Lower leg skin (tissue), 4 donors: ENCODE results near the gene SFXN2. TPM values are rescaled to one million over a fixed set of nuclear protein-coding genes. Genes with fewer than 3 reads are reported as not detected.
"Not testable (repeated sequence)": the region's sequence is repeated elsewhere in the genome, so short reads cannot be mapped to it uniquely, and the experiment has no call there.

Experiments used
- DNase-seq, 2 donors: peaks; one replicate each; pipeline ENCODE4 v3.0.0-alpha.2; 2019; ENCODE audit warnings: low spot score in 2 of 2
- H3K4me3 ChIP-seq: fragments of 200-600 bp; sonication (generic); 2 replicates; pipeline ENCODE4 v1.5.1; 2017; ENCODE audit warnings: mild to moderate bottlenecking, low read depth; ENCODE audit not compliant: poor library complexity, severe bottlenecking
- CTCF ChIP-seq, 3 donors: fragments of 450-650 bp; IDR thresholded peaks; one replicate each; pipeline ENCODE4 v1.5.1; 2016; ENCODE audit warnings: antibody characterized with exemption in 3 of 3, mild to moderate bottlenecking in 3 of 3, moderate library complexity in 2 of 3
- POLR2A ChIP-seq, 2 donors: fragments of 450-650 bp; IDR thresholded peaks; one replicate each; pipeline ENCODE4 v1.6.1; 2016 to 2017; ENCODE audit warnings: antibody characterized with exemption in 2 of 2, mild to moderate bottlenecking in 1 of 2, moderate library complexity in 1 of 2
- WGBS, 2 donors: methylation state at CpG; one replicate each; pipeline ENCODE4 v1.1.5; 2018; 5-methylcytosine and 5-hydroxymethylcytosine counted together
- intact Hi-C: fragments of 100-400 bp; cut with DNase I; formaldehyde crosslinking; loops from one replicate; pipeline ENCODE4 v1.15.0; 2023; ENCODE audit warnings: low total_unique reads
- total RNA-seq, 4 donors: library from RNA; depleted of rRNA; stranded (reverse); fragments of >200 nt; gene quantifications; one replicate each; pipeline ENCODE4 v1.1.0, GENCODE V29; 2016

The SFXN2 gene
- total RNA-seq, 4 donors from 2014 or later, result 0.46 to 4.7 (median 1.1) TPM

GRCh38 chr10:102752934-102753664 is 38.7 kb downstream of the SFXN2 start:
- peak in 1 of 2 donors; percentile 52 for DNase-seq

GRCh38 chr10:102753718-102754117 is 39.3 kb downstream of the SFXN2 start:
- WGBS, 2 donors, result 54 to 67% methylated on average over 1 of the region's 1 CpG
- H3K4me3 ChIP-seq, result no peak overlapping the region
- TF ChIP-seq POLR2A (IDR thresholded peaks at IDR 0.05), result no peak
- TF ChIP-seq CTCF (IDR thresholded peaks at IDR 0.05), result no peak
- intact Hi-C loops, result loop anchor here (10.0 kb wide), 1 partner anchor 61 kb away; no protein-coding TSS in a partner anchor
- DNase-seq, result no peak

More at GRCh38 chr10:102752934-102753664, 38.7 kb downstream of the SFXN2 start:
- H3K4me3 ChIP-seq, result no peak overlapping the region
- intact Hi-C loops, result loop anchor here (10.0 kb wide), 1 partner anchor 62 kb away; no protein-coding TSS in a partner anchor
- 69 to 70% methylated on average over 4 of the region's 4 CpGs for WGBS, 2 donors
- TF ChIP-seq POLR2A (IDR thresholded peaks at IDR 0.05), result no peak
- TF ChIP-seq CTCF (IDR thresholded peaks at IDR 0.05), result no peak

DNA sequence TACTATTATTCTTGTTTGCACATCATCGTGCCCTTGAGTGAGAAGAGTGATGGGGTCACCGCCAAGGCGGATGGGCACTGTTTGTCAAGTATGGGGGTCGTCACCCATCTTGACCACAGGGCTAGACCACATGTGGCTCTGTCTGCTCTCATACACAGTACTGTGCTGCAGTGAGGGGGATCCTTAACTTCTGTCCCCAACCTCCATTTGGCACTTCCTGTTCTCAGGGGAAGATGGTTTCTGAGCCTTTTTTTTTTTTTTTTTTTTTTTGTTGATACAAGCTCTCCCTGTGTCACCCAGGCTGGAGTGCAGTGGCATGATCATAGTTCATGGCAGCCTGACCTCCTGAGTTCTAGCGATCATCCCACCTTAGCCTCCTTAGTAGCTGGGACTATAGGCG is 42.9 kb downstream of the SFXN2 start:
- no peak for DNase-seq
- TF ChIP-seq CTCF (IDR thresholded peaks at IDR 0.05) (no peak), POLR2A (IDR thresholded peaks at IDR 0.05) (no peak)
- 95 to 98% methylated on average over 6 of the region's 6 CpGs for WGBS, 2 donors
- no peak overlapping the region for H3K4me3 ChIP-seq
- intact Hi-C loops, result loop anchor here (10.0 kb wide), 1 partner anchor 57 kb away; no protein-coding TSS in a partner anchor

DNA sequence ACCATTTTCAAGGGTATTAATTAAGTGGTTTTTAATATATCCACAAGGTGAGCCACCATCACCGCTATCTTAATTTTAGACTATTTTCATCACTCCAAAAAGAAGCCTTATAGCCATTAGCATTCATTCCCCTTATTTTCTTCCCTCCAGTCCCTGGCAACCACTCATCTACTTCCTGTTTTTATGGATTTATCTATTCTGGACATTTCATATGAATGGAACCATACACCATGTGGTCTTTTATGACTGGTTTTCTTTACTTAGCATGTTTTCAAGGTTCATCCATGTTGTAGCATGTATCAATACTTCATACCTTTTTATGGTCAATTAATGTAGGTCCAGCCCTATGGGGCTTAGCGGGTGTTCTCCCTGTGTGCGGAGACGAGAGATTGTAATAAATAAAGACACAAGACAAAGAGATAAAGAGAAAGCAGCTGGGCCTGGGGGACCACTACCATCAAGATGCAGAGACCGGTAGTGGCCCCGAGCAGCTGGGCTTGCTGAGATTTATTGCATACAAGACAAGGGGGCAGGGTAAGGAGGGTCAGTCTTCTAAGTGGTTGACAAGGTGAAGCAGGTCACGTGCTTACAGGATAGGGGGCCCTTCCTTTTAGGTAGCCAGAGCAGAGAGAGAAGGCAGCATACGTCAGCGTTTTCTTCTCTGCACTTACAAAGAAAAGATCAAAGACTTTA is 44.0 kb downstream of the SFXN2 start:
- WGBS, 2 donors, result 71 to 78% methylated on average over 9 of the region's 9 CpGs
- TF ChIP-seq POLR2A (IDR thresholded peaks at IDR 0.05), result no peak
- no peak for TF ChIP-seq CTCF (IDR thresholded peaks at IDR 0.05)
- no peak for DNase-seq
- no peak overlapping the region for H3K4me3 ChIP-seq
- intact Hi-C loops, result loop anchor here (10.0 kb wide), 1 partner anchor 56 kb away; no protein-coding TSS in a partner anchor

GRCh38 chr10:102758933-102759262 is 44.5 kb downstream of the SFXN2 start:
- intact Hi-C loops, result loop anchor here (10.0 kb wide), 1 partner anchor 56 kb away; no protein-coding TSS in a partner anchor
- WGBS, 2 donors, result 59 to 65% methylated on average over 9 to 12 of the region's 12 CpGs
- not testable (repeated sequence) for H3K4me3 ChIP-seq, DNase-seq

- WGBS, 2 donors, result 90 to 91% methylated on average over 3 of the region's 3 CpGs
- intact Hi-C loops, result loop anchor here (10.0 kb wide), 1 partner anchor 55 kb away; no protein-coding TSS in a partner anchor
- no peak overlapping the region for H3K4me3 ChIP-seq
- DNase-seq, result no peak
- TF ChIP-seq CTCF (IDR thresholded peaks at IDR 0.05) (no peak), POLR2A (IDR thresholded peaks at IDR 0.05) (no peak)
These were observed 45.2 kb downstream of the SFXN2 start for GRCh38 chr10:102759497-102760210.
